GM19463 (cell line): Measurements from ENCODE around the gene MAML3.
A peak's percentile ranks its signal among the peaks of the same experiment; 100 is the strongest.

Experiments
- ATAC-seq: cut with Tn5 transposase; IDR thresholded peaks from one replicate; pipeline ENCODE4 v1.9.1; 2021; ENCODE audit warnings: mild to moderate bottlenecking, moderate library complexity; ENCODE audit not compliant: unreplicated experiment

MAML3 gene

DNA sequence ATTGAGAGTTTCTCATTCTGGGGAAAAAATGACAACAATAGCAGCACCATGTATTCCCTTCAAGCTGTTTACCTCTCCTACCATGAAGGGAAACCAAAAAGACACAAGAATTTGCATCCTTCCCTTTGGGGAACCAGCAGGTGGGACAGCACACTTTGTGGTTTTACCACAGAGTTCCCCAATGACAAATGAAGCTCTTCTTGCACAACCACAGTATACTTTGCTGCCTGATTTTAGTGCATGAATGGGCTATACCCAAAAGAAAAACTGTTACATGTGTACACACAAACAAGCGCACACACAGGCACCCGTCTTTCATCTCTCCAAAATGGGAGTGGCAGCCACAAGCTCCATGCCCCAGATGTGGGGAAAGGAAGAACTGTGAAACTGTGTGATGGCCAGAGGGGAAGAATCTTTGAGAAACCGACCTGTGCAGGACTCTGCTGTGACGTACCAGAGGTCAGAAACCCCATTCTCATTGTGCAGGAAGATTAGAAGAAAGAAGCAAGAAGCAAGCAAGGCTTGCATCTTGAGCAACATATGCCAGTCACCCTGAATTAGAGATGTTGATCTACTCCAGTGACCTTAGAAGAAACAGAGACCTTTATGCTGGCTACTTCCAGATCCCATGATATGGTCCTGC lies 2.7 kb upstream of the MAML3 start:
- ATAC-seq, result peak; percentile 67

DNA sequence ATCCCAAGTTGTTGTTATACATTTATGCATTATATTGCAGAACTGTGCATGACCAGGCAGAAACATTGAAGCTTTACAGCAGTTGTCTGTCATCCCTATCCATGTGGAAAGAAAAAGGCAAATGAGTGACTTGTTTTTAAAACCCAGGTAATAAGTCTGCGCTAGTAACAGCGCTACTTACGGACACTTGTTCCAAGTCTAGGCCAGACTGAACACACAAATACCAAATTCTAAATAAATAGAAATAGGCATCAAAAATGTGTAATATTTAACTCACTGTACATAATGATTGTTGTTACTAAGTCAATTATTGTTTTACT lies 548 bp upstream of the MAML3 start:
- no peak for ATAC-seq

DNA sequence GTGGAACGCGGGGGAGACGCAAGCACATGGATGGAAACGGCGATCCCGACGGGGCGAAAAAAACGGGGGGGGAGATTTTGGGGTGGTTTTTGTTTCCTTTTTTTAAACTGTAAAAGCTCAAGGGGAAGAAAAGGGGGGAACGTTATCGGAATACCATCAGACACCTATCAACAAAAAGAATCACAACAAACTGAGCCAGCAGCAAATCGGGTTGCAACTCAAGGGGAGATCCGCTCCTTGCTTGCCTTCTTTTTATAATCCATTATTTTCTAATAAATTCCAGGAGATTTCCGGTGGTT lies 616 bp downstream of the MAML3 start:
- ATAC-seq, result no peak

DNA sequence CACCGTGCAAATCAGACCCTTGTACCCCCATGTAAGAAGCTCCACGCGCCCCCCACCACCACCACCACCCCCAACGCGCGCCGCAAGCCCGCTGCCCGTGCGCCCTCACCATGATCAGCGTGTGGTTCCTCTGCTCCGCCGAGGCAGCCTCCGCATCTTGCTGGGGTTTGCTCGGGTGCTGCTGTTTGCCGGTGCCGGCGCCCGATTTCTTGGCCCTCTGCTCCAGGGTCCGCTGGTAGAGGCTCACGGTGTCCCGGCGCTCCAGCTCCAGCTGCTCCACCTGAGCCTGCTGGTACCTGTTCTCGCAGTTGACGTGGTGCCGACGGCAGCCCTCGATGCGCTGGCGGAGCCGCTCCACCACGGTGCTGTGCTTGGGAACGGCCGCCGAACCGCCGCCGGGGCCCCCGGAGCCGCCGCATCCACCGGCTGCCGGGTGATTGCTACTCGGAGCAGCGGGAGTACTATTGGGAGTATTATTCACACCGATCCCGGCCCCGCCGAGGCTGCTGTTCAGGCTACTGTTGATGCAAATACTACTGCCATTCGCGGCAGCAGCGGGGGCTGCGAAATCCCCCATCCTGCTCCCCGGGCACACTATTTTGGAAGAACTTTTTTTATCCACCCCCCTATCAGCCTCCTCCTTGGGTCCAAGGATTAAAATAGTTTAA lies 1.1 kb downstream of the MAML3 start:
- no peak for ATAC-seq

DNA sequence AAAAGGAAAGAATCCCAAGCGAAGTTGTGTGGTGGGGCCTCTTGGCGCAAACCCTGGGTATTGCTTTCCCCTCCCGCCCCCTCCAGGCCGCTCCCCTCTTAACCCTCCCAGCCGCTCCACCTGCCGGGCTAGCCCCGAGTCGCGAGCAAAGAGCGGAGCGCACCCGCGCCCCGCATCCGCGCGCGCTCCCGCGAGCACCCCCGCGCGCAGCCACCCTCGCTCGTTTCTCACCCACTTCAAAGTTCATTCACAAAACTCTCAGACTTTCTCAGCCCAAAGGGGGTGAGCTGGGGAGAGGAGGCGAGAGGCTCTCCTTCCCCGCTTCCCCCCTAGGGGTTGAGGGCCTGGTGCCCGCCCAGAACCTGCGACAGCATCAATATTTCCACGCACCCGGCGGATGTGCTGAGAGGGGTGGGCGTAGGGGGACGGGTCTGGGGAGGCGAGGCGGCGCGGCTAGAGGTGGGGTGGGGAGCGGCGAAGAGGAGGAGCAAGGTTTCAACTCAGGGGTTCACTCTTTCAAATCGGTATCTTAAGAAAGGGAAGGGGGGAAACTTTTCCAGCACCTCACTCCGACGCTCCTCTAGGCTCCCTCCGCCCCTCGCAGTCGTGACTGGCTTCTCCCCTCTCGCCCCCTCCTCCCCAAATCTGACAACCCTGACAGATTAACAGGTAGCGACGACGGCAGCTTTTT lies 1.8 kb downstream of the MAML3 start:
- no peak for ATAC-seq

DNA sequence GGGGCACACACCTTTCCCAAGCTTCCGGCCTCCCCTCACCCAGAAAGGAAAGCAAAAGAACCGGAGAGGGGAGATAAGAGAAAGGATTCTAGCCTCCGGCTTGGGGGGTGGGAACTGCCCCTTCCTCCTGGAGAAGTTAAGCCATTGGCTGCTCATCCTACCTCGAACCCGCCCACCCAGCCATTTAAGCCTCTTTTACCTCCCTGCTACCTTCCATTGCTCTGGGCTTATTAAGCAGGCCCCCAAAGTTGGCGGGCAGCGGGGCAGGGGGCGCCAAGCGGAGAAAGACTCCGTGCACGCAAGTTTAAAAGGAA lies 2.3 kb downstream of the MAML3 start:
- ATAC-seq, result no peak

DNA sequence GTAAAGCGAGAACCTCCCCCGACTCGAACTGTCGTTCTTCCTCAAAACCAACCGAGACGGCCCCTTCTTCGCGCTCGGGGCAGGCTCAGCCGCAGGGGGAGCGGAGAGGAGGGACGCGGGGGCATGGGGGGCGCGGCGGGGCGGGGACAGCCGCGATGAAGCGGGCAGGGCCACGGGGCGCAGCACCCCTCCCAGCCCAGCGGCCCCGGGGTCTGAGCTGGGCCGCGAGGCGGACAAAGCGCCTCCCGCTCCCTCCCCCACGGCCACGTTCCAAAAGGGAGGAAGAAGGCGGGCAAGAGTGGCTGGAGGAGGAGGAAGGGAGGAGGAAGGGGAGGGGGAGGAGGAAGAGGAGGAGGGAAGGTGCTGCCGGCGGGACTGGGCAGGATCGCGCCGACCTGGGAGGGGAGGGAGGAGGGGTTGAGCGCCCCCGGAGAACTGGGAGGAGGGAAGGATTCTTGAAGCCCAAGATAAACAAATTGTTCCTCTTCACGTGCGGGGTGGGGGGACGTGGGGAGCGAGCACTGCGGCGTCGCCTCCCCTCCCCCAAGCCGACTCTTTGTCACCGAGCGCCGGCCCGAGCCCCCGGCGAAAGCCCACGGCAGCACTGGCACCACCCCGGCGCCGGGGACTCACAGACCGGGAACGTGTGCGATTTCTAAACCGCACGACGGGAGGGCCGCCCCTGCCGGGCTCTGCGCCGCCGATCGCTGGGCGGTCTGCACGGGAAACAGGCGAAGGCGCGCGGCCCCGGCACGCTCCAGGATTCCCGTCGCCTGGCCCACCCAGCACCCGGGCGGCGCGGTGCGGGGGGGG lies 2.9 kb downstream of the MAML3 start:
- ATAC-seq, result peak; percentile 1

DNA sequence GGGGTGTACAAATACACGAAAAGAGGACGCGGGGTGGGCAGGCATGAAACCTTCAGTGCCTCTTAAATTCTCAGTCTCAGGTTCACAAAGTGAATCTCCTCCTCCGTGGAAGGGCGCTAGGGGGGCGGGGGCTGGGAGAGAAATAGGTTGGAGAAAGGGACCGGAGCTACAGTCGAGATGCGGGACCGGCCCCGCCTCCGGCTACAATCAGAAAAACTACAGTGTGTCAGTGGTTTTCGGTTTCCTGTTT lies 3.4 kb downstream of the MAML3 start:
- ATAC-seq, result peak; percentile 36

DNA sequence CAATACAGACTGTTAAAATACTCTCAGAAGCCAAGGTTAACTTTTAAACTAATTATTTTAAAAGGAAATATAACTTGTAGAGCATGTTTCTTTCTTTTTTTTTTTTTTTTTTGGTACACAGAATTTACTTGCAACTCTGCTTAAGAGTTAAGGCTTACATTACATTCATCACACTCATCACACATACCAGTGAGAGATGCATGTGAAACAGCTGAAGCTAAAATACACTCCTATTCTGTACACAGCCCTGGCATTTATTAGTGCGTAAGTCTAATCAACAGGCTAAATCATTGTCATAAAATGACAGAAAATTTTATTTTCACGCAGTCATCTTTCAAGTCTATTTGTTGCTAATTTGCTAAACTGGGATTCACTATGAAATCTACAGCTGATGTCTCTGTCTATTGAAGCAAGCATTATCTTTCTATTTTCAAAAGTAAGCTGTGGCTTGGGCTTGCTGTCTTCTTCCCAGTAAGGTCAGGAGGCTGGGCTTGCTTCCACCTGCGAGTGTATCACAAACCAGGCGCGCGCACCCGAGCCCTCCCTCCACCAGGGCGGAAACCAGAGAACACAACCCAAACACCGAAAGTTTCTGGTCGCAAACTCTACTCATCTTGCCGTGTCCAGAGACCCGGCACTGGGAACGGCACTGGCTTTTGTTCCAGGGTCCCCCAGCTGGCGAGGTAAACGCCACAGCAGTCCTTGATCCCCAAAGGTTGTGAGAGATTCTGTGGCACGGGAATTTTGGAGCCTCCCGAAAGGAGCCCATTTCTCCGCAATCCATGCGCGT lies 3.9 kb downstream of the MAML3 start:
- ATAC-seq, result no peak

DNA sequence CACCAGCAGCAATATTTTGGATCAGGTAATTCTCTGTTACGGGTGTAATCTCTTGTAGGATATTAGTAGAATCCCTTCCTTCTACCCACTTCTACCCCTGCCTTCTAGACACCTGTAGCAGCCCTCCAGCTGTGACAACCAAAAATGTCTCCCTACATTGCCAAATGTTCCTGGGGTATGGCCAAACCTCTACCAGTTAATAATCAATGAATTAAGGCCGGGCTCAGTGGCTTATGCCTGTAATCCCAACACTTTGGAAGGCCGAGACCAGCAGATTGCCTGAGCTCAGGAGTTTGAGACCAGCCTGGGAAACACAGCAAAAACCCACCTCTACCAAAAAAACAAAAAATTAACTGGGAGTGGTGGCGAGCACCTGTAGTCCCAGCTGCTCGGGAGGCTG lies 9.9 kb downstream of the MAML3 start:
- no peak for ATAC-seq

DNA sequence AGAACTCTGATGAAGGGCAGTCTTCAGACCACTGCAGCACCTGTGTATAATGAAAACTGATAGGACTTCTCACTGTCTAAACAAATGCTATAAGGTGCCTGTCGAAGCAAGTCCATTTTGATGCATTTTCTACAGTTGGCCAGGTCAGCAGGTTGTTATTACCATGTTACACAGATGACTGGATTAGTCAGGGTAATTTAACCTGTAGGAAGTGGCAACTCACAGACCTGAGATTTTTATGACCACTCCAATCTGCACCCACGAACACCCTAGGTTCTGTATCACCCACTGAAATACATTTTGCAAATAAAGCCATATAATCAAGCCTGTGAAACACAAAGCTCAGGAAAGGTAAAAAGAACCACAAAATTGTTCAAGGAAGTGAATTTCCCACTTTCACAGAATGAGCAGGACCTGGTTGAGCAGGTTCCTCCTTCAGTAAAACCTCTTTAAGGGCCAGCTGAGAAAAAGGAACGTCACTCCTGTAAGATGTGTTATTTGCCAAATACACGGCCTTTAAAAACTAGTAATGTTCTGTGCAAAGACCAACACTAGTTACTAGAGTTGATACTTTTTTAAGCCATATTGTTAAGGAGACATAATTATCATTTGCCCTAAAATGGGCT lies 12.7 kb downstream of the MAML3 start:
- no peak for ATAC-seq

DNA sequence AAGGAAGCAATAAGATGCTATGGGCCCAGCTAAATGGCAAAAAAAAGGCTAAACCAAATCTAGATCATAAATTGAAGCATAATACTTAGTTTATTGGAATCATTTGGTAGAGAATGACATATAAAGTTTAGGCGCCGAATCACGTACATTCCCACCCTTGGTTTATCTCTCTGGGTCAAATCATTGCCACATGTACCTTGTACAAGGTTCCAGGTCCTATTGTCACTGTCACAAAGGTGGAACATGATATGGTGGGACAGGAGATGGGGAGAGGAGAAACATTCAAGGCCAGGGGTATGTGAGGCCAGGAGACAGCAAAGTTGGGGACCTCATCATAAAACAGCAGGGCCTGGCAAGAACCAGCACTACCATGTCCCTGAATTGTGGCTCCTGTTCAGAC lies 13.4 kb downstream of the MAML3 start:
- ATAC-seq, result no peak

DNA sequence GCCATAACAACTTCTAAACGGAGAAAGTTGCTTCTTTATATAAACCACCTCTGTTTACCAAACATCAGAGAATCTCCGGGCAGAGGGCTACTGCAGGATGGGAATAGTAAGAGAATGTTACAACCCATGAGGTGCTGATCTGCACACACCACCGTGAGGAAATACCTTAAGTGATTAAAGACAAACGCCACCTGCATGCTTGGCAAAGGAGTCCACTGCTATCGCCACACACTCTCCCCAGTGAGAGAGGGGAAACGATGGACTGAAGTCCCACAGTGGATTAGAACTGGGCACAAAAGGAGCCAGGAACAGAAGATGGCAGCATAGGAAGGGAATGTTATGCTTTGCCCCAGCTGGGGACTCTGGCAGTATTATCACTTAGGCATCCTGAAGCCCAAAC lies 15.6 kb downstream of the MAML3 start:
- no peak for ATAC-seq

DNA sequence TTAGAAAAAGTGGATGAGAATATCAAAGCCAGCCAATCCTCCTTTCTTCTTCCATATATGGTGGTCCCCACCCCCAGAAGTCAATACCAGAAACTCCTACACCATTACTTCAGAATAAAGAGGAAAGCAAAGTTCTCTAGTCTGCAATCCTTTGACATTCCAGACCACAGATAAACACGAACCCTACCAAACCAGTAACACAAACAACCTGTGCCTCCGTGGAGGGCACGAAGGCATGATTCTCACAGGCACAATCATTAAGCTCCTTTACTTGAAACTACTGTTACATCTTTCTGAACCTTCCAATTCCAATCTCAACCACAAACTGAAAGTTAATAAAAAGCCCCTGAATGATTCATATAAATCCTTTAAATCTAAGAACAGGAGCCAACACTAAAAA lies 16.3 kb downstream of the MAML3 start:
- no peak for ATAC-seq

DNA sequence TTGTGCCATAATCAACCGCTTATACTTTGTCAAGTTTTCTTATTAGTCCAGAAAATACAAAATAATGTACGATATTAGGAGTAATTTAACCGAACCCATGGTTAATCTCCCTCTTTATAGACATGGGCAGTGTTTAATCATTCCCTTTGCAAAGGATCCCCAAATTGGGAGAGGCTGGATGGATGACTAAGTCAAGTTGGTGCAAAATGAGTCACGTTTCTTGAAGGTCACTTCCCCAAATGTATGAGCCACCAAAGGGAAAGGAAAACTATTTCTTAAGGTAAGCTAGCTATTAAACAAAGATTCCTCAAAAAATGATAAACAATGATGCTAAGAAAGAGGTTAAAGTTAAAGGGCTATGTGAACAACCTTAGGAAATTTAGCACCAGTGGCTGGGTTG lies 17.5 kb downstream of the MAML3 start:
- no peak for ATAC-seq

DNA sequence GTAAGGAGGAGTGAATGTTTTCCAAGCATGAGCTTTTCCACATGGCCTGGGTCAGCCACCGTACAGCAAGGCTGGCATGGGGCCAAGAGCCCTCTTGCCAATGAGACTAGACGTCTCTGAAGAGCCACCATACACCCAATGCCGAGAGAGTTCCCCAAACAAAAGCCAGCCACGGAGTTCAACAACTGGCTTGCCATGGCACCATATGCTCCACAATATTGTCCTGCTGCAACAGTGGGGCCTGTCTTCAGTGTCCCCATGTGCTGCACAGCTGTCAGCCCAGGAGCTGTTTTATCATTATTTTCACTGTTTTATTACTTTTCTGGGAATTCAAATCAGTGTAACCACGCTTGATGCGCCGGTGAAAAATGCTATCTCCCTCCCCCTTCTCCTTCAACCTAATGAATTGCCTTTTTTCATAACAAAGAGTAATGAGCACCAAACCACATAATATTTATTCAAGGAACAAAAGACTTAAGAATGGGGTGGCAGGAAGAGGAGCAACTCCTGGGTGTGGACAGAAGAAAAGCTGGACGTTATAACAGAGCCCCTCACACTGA lies 18.4 kb downstream of the MAML3 start:
- no peak for ATAC-seq

DNA sequence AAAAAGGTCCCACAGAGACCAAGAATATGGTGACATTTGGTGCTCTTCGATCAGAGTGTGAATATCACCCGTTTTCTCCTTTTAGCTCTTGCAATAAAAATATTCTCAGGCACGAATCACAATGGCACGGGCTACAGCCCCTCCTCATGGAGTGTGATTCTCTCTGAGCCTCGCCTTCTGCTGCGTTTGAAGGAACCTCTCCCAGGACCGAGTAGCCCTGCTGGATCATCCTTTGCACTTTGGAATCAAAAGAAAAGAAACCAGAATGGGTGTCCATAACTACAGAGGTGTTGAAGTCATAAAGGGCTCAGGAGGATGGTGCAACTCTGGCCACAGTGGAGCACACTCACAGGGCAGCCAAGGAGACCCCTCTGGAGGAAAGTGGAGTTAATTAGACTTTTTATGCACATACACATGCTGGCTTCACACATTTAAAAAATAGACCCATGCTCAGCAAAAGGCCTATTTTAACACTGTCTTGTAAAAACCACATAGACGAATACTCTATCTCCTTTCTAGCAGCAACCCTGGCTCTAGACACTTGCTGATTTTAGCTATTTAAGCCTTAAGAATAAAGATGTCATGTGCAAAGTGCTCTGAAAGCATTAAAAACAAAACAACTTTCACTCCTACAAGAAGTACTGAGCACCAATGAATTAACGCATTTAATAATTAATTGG lies 19.1 kb downstream of the MAML3 start:
- ATAC-seq, result no peak

DNA sequence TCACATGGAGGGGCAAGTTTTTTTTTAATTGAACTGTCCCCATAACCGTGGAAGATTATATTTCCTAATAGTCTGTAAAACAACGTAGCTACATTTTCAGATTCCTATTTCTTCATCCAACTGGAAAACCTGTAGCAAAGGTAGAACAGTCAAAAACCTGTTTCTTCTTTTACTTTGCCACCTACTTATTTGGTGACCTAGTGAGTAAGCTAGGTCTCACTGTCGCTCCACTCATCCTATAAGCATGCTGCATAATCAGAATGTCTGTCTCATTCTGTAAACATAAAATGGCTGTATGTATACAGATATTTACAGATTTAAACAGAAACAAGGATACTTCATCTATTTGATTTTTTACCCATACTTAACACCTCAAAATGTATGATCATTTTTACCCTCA lies 20.4 kb downstream of the MAML3 start:
- ATAC-seq, result no peak

DNA sequence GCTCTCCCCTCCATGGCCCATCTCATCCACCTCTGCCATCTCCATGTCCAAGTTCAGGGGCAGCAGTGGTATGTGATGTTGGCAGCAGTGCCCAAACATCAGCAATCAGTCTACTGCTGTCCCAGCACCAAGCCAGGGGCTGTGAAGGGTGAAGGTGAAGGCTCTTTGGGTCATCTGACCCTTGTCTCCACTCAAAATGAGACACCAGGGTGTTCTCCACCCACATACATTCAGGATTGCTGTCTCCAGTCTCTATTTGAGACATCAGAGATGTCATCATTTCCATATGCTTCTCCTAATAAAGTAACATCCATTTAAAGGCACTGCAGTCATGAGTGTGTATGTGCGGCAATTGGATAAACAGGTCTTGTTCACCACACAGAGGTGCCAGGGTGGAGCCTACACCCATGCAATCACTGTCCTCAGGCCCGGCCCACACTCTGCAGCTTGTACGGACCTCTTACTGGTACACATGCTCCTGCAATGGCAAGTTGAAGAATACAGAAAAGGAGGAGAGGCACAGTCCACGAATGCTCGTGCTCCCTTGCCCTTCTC lies 22.2 kb downstream of the MAML3 start:
- ATAC-seq, result no peak

DNA sequence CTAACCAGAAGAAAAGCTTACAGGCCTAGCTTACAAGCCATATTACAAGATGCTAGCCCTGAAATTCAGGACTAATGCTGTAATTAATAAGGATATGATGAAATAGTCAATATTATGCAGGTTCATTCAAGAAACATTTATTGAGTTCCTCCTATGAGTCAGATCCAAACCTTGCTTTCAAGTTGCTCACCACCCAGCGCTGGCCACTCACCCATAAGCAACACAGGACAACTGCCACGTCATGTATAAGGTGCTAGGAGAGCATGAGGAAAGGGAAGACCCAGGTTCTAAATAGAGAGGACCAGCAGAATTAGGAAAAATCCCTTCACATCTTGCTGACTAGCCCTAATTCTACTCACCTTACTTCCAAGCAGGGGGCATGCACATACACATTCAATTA lies 23.3 kb downstream of the MAML3 start:
- no peak for ATAC-seq
